SH-SY5Y (cell line): Measurements from ENCODE around the gene PLXNB3.

Experiments
- GATA2 ChIP-seq: IDR thresholded peaks from 2 replicates; pipeline ENCODE4 v1.6.1; 2011; ENCODE audit warnings: mild to moderate bottlenecking, low read depth, low read length
- GATA3 ChIP-seq: IDR thresholded peaks from 2 replicates; pipeline ENCODE4 v1.6.1; 2011; ENCODE audit warnings: low read depth, mild to moderate bottlenecking, low read length, moderate library complexity

PLXNB3 gene

DNA sequence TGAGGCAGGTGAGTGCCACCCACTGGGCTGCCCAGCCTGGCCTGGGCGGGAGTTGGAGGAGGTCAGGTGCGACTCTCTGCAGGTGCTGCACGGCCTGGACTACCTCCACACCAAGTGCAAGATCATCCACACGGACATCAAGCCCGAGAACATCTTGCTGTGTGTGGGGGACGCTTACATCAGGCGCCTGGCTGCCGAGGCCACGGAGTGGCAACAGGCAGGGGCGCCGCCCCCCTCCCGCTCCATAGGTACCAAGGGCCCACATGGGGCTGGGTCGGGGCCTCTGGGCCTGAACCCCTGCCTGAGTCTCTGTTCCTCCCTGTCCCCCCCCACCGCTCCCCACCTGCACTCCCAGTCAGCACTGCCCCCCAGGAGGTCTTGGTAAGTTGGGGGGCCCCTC, 18.8 kb downstream of the PLXNB3 start:
- TF ChIP-seq GATA2 (no peak), GATA3 (no peak)

DNA sequence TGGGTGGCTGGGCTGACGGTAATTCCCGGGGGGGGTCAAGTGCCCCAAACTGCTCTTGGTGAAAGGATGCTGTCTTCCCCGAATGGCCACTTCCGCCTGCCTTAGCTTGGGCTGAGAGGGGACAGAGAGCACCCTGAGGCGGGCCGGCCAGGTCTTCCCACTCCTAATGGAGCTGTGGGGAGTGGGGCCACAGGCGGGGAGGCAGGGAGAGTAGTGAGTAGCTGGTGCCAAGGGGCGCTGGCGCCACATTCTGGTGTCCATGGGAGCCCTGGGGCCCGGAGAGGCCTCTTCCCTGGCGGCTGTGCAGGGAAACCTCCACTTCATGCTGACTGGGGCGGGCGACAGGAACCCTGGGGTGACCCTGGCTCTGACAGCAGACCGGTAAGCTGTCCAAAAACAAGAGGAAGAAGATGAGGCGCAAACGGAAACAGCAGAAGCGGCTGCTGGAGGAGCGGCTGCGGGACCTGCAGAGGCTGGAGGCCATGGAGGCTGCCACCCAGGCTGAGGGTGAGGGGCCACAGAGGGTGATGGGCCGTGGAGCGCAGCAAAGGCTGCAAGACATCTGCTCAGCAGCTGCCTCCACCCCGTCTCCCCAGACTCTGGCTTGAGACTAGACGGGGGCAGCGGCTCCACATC, 19.4 kb downstream of the PLXNB3 start:
- no peak for TF ChIP-seq GATA2
- no peak for TF ChIP-seq GATA3

DNA sequence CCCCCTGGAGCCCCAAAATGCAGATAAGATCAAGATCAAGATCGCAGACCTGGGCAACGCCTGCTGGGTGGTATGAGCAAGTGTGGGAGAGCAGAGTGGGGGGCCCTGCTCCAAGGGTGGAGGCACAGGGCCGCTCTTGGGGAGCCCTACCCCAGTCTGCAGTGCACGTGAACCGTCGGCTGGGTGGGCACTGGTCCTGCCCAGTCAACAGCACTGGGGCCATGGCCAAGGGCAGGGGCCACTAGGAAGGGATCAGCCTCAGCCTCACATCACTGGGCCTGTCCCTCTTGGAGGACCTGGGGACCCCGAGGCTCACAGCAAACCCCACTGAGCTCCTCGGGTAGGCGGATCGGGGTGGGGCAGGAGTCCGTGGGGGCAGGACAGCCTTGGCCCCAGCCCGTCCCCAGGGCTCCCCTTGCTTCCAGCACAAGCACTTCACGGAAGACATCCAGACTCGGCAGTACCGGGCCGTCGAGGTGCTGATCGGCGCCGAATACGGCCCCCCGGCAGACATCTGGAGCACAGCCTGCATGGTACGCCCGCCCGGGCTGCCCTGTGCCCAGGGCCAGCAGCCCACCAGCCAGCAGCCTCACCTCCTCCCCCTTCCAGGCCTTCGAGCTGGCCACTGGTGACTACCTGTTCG, 20.4 kb downstream of the PLXNB3 start:
- TF ChIP-seq GATA3 (no peak), GATA2 (peak; percentile 39; the same call in 1 of the 2 replicates)

DNA sequence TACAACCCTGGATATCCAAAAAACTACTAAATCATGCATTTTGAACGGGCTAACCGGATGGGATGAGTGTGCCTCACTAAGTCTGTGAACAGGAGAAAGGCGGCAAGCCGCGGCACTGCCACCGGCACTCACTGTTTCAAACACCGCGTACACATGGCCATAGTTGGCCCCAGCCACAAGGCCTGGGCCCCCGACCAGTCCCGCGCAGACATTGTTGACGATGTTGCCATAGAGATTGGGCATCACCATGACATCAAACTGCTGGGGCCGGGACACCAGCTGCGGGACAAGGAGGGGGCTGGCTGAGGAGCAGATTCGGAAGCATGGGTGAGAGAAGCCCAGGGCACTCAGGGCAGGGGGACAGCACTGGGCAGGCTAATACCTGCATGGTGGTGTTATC, 22.6 kb downstream of the PLXNB3 start:
- TF ChIP-seq GATA2 (no peak), GATA3 (no peak)

DNA sequence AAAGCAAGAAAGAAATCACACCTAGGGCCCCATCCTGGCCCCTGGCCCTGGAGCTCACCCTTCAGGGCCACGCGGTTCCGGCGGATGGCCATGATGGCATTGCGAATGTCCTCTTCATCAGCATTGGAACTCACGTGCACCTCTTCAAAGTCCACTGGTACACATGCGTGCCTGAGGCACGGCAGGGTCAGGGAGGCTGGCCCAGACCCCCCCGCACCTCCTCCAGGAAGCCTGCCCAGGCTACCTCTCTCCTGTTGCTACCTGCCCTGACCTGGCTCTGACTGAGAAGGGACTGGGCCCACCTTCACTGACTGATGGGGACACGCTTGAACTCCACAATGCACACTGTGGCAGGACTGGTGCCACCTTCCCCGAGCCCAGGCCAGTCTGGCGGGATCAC, 25.6 kb downstream of the PLXNB3 start:
- no peak for TF ChIP-seq GATA2
- TF ChIP-seq GATA3, result no peak

DNA sequence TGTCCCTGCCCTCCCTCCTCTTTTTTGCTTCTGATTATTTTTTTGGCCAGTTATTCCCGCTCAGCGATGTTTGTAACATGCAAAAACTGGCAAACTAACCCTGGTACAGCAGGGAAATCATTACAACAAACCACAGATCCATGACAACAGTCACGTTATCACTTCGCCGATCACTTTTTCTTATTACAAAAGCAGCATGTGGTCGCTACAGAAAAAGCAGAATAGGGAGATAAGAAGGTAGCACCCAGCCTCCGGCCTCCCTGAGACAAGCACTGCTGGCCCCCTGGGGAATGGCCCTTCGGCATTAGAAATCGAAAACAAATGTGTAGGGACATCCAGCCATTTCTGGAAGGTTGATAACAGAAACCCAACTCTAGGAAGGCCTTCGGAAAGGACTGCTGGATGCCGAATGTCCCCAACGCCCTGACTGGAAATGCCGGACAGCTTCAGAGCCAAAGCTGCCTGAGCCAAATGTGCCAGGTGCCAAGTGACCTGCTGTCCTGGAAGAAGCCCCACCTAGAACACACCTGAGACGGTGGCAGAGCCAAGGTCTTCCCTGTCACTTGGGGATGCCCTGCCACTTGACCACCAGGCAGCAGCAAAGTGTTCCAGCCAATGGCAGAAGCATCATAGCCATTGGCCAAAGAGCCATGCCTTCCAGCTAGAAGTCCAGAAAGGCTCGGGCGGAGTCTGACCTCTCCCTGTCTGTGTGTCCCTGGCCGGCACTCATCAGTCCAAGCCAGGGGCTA, 27.2 kb downstream of the PLXNB3 start:
- peak; percentile 82 for TF ChIP-seq GATA2
- no peak for TF ChIP-seq GATA3

DNA sequence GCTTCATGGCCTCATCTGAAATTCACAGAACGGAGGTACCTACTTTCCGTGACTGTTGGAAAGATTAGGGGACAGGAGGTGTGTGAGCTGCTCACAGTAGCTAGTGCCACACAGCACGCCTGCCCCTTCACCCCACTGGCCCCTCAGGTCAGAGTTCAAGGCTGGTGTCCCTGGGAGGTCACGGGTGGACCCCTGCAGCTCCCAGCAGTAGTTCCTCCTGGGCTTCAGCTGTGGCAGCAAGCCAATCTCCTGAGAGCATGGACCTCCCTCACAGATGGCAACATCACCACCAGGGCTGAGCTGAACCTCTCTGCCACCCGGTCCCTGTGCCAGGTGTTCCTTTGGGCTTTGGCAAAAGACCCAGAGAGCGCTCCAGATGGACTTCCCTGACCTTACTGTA, 28.3 kb downstream of the PLXNB3 start:
- TF ChIP-seq GATA3 (no peak), GATA2 (no peak)

DNA sequence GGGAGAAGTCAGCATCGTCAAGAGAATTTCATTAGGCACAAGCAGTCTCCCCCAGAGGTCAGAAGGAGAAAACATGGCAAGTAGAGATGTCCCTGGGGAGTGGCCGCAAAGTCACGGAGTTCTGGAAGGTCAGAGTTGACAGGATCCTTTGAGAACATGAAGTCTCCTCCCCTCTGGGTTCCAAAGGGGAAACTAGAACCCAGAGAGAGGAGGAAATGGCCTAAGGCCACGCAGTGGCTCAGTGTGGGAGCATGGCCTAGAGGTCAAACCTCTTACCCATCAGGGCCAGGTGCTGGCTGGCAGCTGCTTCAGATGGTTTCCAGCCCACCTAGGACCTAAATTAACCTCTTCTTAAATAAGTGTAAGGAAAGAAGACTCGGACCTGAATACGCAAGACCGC, 29.2 kb downstream of the PLXNB3 start:
- TF ChIP-seq GATA2 (no peak), GATA3 (no peak)

DNA sequence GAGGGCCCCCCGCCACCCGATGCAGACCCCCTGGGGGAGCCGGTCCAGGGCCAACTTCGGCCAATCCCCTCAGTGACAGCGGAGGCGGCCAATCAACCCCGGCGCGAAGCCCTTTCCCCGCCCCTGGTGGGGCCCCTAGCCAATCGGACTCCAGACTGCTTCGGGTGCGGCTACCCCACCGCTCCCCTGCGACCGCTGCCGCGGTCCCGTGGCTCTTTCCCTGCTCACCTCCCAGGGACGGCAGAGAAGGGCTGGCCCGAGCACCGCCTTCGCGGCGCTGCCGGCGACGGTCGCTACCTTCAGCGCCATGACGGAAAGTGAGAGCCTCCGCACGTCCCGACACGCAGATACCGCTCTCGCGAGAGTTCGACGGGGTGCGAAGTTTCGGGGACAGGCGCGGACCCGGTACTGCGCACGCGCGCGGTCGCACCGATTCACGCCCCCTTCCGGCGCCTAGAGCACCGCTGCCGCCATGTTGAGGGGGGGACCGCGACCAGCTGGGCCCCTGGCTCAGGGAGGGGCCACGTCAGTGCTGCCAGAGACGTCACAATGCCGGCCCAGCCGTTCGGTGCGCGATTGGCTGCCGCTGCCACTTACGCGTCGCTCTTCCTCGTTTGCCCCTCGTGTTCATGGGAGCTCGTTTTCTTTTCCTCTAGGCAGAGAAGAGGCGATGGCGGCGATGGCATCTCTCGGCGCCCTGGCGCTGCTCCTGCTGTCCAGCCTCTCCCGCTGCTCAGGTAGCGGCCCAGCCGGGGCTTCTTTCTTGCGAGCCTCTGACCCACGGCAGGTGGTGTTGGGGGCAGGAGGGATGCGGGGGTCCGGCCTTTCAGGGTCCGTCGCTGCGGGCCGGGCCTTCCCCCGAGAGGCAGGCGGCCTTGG, 30.2 kb downstream of the PLXNB3 start, which contains the start of the genes IDH3G and SSR4:
Gene IDH3G, minus strand, starts transcription at position 358 of the 879 bp plus-strand sequence. Its CDS starts 49 bp downstream, at position 309.
Gene SSR4, plus strand, starts transcription at position 651 of the 879 bp plus-strand sequence. Its CDS starts 20 bp downstream, at position 671.
- no peak for TF ChIP-seq GATA3
- TF ChIP-seq GATA2, result no peak

DNA sequence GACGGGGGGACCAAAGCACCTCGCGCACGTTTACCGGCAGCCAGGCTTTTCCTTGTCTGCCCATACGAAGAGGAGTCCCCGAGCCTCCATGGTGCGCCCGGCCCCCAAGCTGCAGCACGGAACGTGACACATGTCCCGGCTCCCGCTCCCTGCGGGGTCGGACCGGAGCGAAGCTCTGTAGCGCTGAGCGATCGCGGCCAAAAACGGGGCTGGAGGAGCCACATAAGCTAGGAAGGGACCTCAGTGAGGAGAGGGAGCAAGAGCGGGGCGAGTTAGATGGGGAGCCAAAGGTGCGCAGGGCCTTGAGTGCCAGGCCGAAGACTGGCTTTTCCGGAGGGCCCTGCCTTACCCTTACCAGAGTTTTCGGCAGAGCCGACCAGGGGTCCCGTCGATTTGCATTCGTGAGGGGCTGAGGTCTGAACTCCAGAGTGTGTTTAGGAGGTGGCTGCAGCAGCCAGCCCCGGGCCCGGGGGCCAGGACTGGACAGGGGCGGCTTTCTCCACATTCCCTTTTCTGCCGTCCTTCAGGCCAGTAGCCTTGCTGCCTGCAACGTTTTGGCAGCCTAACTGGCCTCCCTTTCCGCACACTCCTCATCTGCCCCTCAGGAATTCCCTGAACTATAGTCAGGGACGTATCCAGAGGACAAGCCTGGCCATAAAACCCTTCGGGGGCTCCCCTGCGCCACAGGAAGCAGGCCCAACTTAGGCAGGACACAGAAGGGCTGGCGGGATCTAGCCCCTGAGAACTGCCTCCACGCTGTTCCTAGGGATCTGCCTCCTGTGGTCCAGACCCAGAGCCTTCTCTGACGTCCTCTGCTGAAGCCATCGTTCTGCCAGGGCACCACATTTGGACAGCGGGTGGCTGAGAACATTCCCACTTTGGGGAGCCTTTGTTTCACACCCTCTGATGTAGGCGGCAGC, 31.1 kb downstream of the PLXNB3 start:
- TF ChIP-seq GATA2 (no peak), GATA3 (no peak)

DNA sequence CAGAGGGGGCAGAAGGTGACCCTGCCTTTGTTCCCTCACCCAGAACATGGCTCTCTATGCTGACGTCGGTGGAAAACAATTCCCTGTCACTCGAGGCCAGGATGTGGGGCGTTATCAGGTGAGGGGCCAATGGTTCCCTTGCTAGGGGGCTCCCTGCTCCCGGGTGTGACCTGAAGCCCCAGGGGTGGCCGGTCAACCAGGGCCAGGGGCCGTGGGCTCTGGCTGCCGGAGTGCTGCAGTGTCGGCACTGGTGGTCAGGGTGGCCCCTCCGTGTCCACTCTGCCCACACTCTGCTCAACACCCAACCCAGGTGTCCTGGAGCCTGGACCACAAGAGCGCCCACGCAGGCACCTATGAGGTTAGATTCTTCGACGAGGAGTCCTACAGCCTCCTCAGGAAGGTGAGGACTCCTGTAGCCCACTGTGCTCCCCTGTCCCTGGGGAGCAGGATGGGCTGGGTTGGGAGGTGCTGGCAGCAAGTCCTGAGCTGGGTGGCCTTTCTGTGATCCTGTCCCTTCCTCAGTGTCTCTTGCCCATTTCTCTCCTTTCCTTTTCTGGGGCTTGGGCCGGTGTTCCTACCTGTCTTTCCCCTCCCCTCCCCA, 33.5 kb downstream of the PLXNB3 start:
- TF ChIP-seq GATA3 (no peak), GATA2 (no peak)

DNA sequence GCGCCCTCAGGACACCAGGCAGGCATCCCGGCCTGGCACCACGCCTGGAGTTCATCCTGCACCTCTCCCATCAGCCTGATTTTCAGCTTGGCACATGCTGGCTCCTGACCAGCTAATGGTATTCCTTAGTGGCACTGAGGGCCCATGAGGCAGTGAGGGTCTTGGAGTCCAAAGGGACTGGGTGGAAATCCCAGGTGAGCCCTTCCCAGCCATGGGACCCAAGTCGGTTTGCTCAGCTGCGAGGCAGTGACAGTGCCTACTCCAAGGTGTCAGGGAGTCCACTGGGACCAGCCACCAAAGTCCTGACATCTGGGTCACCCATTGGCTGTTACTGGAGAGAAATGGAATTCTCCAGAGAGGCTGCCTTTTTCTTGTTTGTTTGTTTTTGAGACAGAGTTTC, 35.3 kb downstream of the PLXNB3 start:
- TF ChIP-seq GATA3, result no peak
- TF ChIP-seq GATA2, result no peak
